ENCODE results near the gene SERTAD2. TPM values are rescaled to one million over a fixed set of nuclear protein-coding genes. Genes with fewer than 3 reads are reported as not detected.

The SERTAD2 gene
- total RNA-seq, 1 experiment from 2014 or later, result 19.8 TPM

DNA sequence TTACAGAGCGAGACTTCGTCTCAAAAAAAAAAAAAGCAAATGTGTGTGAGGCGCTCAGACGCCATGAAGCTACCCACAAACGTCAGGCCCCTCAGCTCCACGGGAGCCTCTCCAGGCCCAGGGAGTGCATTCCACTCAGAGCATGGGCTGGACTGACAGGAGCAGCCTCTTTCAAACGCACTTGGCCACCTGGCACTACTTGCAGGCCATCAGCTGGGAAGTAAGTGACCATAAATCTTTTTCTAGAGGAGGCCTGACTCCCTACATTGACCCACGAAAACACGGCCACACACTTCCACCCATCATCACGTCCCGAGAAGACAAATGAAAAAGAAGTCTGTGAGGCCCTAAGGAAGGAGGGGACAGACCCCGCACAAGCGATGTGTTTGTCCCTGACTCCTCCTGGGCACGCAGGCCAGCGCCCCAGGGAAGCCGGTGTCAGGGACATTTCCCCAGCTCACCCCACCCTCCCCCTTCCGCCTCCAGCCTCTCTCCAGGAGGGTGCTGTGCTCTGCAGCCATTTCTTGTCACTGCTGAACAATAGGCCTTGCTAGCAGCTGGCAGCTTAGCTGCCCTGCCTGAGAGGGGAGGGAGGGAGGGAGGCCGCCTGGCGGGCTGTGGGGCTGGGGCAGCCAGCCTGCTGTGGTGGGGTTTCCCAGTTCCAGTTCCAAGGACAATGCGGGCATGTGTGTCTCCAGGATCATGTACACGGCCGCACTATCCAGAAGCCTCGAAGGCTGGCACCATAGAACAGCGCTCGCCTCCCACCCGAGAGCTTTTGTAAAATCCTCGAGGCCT is 26.6 kb downstream of the SERTAD2 start:
- no peak for TF ChIP-seq EZH2 (IDR thresholded peaks at IDR 0.05; ENCODE audit: low read length, unreplicated experiment)
- TF ChIP-seq EZH2phosphoT487 (IDR thresholded peaks at IDR 0.05; ENCODE audit: borderline replicate concordance, low read length), result no peak
- TF ChIP-seq, protein P1, sequence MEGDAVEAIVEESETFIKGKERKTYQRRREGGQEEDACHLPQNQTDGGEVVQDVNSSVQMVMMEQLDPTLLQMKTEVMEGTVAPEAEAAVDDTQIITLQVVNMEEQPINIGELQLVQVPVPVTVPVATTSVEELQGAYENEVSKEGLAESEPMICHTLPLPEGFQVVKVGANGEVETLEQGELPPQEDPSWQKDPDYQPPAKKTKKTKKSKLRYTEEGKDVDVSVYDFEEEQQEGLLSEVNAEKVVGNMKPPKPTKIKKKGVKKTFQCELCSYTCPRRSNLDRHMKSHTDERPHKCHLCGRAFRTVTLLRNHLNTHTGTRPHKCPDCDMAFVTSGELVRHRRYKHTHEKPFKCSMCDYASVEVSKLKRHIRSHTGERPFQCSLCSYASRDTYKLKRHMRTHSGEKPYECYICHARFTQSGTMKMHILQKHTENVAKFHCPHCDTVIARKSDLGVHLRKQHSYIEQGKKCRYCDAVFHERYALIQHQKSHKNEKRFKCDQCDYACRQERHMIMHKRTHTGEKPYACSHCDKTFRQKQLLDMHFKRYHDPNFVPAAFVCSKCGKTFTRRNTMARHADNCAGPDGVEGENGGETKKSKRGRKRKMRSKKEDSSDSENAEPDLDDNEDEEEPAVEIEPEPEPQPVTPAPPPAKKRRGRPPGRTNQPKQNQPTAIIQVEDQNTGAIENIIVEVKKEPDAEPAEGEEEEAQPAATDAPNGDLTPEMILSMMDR (conservative IDR thresholded peaks at IDR 0.05; ENCODE audit: low read depth, low read length), result no peak
- intact Hi-C loops (cut with micrococcal nuclease), result no loop called here
- Histone ChIP-seq H3K4me3 (ENCODE audit: low read length) (no peak overlapping the region), H4K20me1 (ENCODE audit: low read length) (no peaks in the 10 kb centered on the region), H3K9me3 (ENCODE audit: low read length) (no peaks in the 10 kb centered on the region), H2AFZ (ENCODE audit: low read length) (no peak overlapping the region), H3K27ac (ENCODE audit: low read length) (no peak overlapping the region), H3K4me1 (ENCODE audit: insufficient read depth, low read length) (no peaks in the 10 kb centered on the region), H3K9ac (ENCODE audit: low read length) (no peak overlapping the region), H3K9me2 (replicated peaks; ENCODE audit: low read length) (no peaks in the 10 kb centered on the region), H3K36me3 (ENCODE audit: low read depth, low read length) (peaks cover 8% of the 10 kb centered on the region; the same call in 1 of the 2 replicates), H3K27me3 (ENCODE audit: low read length) (no peaks in the 10 kb centered on the region), H3K4me2 (ENCODE audit: low read length) (no peak overlapping the region), H3F3A (ENCODE audit: low read length, unreplicated experiment) (no peaks in the 10 kb centered on the region), H3K79me2 (ENCODE audit: low read length) (0 out of 2 replicates have a peak, but pooled peaks cover under 1% of the 10 kb centered on the region)
- ATAC-seq, result no peak
- CTCF ChIA-PET, result no interaction called here
- POLR2A ChIA-PET (ENCODE audit: unreplicated experiment), result no interaction called here
- BruUV-seq (replicated peaks), result no TSS peak
- DNase-seq, result no peak

DNA sequence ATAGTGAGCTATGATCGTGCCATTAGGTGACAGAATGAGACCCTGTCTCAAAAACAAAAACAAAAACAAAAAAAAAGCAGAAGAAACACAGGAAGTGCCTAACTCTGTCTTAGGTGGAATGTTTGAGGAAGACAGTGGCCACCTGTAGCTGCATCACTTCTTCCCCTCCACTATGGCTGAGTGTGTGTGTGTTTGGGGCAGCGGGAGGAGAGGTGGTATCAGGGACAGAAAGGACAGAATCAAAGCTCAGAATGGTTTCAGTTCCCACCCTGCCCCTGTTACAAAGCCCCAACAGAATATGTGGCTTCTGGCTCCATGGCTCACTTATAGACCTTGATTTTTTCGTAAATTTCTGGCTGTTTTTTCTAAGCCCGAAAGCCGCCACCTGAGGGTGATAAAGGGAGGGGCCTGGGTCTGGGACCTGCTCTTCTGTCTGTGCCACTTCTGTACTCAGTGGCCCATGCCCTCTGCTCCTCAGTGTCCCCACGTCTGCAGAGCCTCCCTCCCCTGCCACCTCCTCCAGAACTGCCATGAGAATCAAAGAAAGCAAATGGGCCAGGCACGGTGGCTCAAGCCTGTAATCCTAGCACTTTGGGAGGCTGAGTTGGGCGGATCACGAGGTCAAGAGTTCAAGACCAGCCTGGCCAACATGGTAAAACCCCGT is 27.4 kb downstream of the SERTAD2 start:
- H3K9me2 ChIP-seq (replicated peaks; ENCODE audit: low read length), result no peaks in the 10 kb centered on the region
- TF ChIP-seq EZH2phosphoT487 (IDR thresholded peaks at IDR 0.05; ENCODE audit: borderline replicate concordance, low read length) (no peak), EZH2 (IDR thresholded peaks at IDR 0.05; ENCODE audit: low read length, unreplicated experiment) (no peak)
- TF ChIP-seq, protein P1 (conservative IDR thresholded peaks at IDR 0.05; ENCODE audit: low read depth, low read length), result no peak
- no TSS peak for BruUV-seq (replicated peaks)
- no peaks in the 10 kb centered on the region for H3K4me1 ChIP-seq (ENCODE audit: insufficient read depth, low read length)
- H3K27ac ChIP-seq (ENCODE audit: low read length), result no peak overlapping the region
- H3K4me3 ChIP-seq (ENCODE audit: low read length), result no peak overlapping the region
- H3K9ac ChIP-seq (ENCODE audit: low read length), result no peak overlapping the region
- DNase-seq (no peak), ATAC-seq (no peak)
- ChIA-PET POLR2A (ENCODE audit: unreplicated experiment) (no interaction called here), CTCF (no interaction called here)
- no peaks in the 10 kb centered on the region for H3K9me3 ChIP-seq (ENCODE audit: low read length)
- H3K4me2 ChIP-seq (ENCODE audit: low read length), result no peak overlapping the region
- no peaks in the 10 kb centered on the region for H4K20me1 ChIP-seq (ENCODE audit: low read length)
- H2AFZ ChIP-seq (ENCODE audit: low read length), result no peak overlapping the region
- intact Hi-C loops (cut with micrococcal nuclease), result no loop called here
- H3K36me3 ChIP-seq (ENCODE audit: low read depth, low read length), result peaks cover 3% of the 10 kb centered on the region; the same call in 1 of the 2 replicates
- H3K79me2 ChIP-seq (ENCODE audit: low read length), result no peaks in the 10 kb centered on the region
- H3F3A ChIP-seq (ENCODE audit: low read length, unreplicated experiment), result no peaks in the 10 kb centered on the region
- H3K27me3 ChIP-seq (ENCODE audit: low read length), result no peaks in the 10 kb centered on the region

All from PC-3 (cell line).